ENCODE data around the gene CBARP.
A peak's percentile ranks its signal among the peaks of the same experiment; 100 is the strongest.

The CBARP gene

GRCh38 chr19:1243768-1244692 lies 6.2 kb upstream of the CBARP start (continued):
- TF ChIP-seq PRDM2 (tag by site-specific recombination; IDR thresholded peaks at IDR 0.05; ENCODE audit: borderline replicate concordance) (no peak), ZNF394 (tag by site-specific recombination; IDR thresholded peaks at IDR 0.05; ENCODE audit: borderline replicate concordance) (0 out of 2 replicates have a peak, but pooled peaks have one; percentile 18), ZNF184 (tag by site-specific recombination; IDR thresholded peaks at IDR 0.05) (no peak), ZXDB (tag by site-specific recombination; IDR thresholded peaks at IDR 0.05) (peak; percentile 23; the same call in 1 of the 2 replicates), ZNF76 (tag by site-specific recombination; IDR thresholded peaks at IDR 0.05; ENCODE audit: borderline replicate concordance, low read depth) (no peak), ZFP69B (tag by site-specific recombination; IDR thresholded peaks at IDR 0.05) (peak; percentile 97), ZNF16 (tag by site-specific recombination; IDR thresholded peaks at IDR 0.05; ENCODE audit: low read depth) (no peak), ELK4 (IDR thresholded peaks at IDR 0.05; ENCODE audit: borderline replicate concordance, low read depth, low read length) (no peak), ZNF19 (tag by site-specific recombination; IDR thresholded peaks at IDR 0.05; ENCODE audit: low read depth) (no peak), ZBTB26 (tag by site-specific recombination; optimal IDR thresholded peaks at IDR 0.05) (peak; percentile 23)

- Histone ChIP-seq H3K36me3 (ENCODE audit: control insufficient read depth in 2 of 2, insufficient read depth in 1 of 2, low read length in 2 of 2) (peaks cover 0 to 11% of the 10 kb centered on the region in 2 experiments; a peak in 1 of 3 replicates), H3K27ac (ENCODE audit: extremely low read depth, low read depth, low read length) (peak within 1 kb of the TSS; percentile 63), H3K9me3 (ENCODE audit: control insufficient read depth, insufficient read depth, low read depth, low read length) (no peaks in the 10 kb centered on the region), H3K4me3 (ENCODE audit: low read depth, low read length) (peak within 1 kb of the TSS; percentile 75), H3K4me1 (ENCODE audit: control insufficient read depth, insufficient read depth, low read length) (peaks cover 8% of the 10 kb centered on the region)
- ChIA-PET POLR2A (interaction anchor here (1.0 to 7.7 kb wide), 6 partner anchors 11 to 34 kb away, joined by 3 to 231 read pairs (median 6); partner anchors contain the start of genes CIRBP and FAM174C), CTCF (interaction anchor here (0.6 to 3.8 kb wide), 10 partner anchors 24 to 474 kb away, joined by 3 to 19 read pairs (median 4); partner anchors contain the start of genes ARHGAP45 and WDR18)
- TF ChIP-seq PRDM6 (tag by site-specific recombination; IDR thresholded peaks at IDR 0.05), result no peak
- TF ChIP-seq ZXDB (tag by site-specific recombination; IDR thresholded peaks at IDR 0.05), result peak; percentile 75
- no peak for TF ChIP-seq REPIN1 (tag by site-specific recombination; IDR thresholded peaks at IDR 0.05; ENCODE audit: low read depth)
- no peak for TF ChIP-seq SCRT1 (tag by site-specific recombination; IDR thresholded peaks at IDR 0.05; ENCODE audit: borderline replicate concordance)
- 0 out of 2 replicates have a peak, but pooled peaks have one; percentile 23 for TF ChIP-seq KLF1 (tag by site-specific recombination; IDR thresholded peaks at IDR 0.05)
- TF ChIP-seq ZNF10 (tag by site-specific recombination; IDR thresholded peaks at IDR 0.05), result no peak
- TF ChIP-seq KLF7 (tag by site-specific recombination; IDR thresholded peaks at IDR 0.05; ENCODE audit: borderline replicate concordance), result no peak
- peak; percentile 84 for TF ChIP-seq GLIS2 (tag by site-specific recombination; IDR thresholded peaks at IDR 0.05)
- no peak for TF ChIP-seq GFI1B (tag by site-specific recombination; IDR thresholded peaks at IDR 0.05)
These were observed 3.8 kb upstream of the CBARP start, which contains the start of gene ATP5F1D for GRCh38 chr19:1241417-1242095. ATP5F1D (plus strand) TSS chr19:1241751; CDS start chr19:1241851, 100 bp downstream.

Measured in HEK293 (cell line).